T-helper 17 cell (primary cell): ENCODE data around the gene CCT6B. TPM values are rescaled to one million over a fixed set of nuclear protein-coding genes. Genes with fewer than 3 reads are reported as not detected.

Experiments used
- ATAC-seq: fragments of 150-1000 bp; cut with Tn5 transposase; 2 replicates; pipeline ENCODE4 v1.10.0; 2021; ENCODE audit warnings: mild to moderate bottlenecking, moderate library complexity
- DNase-seq, 3 donors: peaks; one replicate each; pipeline versions ENCODE4 v3.0.0 to v3.0.0-alpha.2; 2020 to 2021
- H3K9me3 ChIP-seq: one replicate; pipeline ENCODE4 v1.7.0; 2013; ENCODE audit warnings: low read length, mild to moderate bottlenecking; ENCODE audit not compliant: control insufficient read depth, poor library complexity, severe bottlenecking
- H3K27ac Mint-ChIP-seq: one replicate; pipeline ENCODE4 v1.8.0; 2022; ENCODE audit warnings: mild to moderate bottlenecking, moderate library complexity, mixed read lengths
- H3K27me3 Mint-ChIP-seq: one replicate; pipeline ENCODE4 v1.8.0; 2022; ENCODE audit warnings: mixed read lengths
- H3K36me3 Mint-ChIP-seq: one replicate; pipeline ENCODE4 v1.8.0; 2022; ENCODE audit warnings: low read depth, mixed read lengths
- H3K4me1 Mint-ChIP-seq: one replicate; pipeline ENCODE4 v1.8.0; 2022; ENCODE audit warnings: mild to moderate bottlenecking, mixed read lengths
- H3K4me3 Mint-ChIP-seq: one replicate; pipeline ENCODE4 v1.8.0; 2022; ENCODE audit warnings: mild to moderate bottlenecking, moderate library complexity, mixed read lengths
- total RNA-seq, 4 donors: library from RNA in 2 of 4; stranded (reverse) in 2 of 4; gene quantifications; one replicate each; pipeline ENCODE4 v1.2.3 and lab custom pipeline; 2022 to 2026

Gene CCT6B
- total RNA-seq, 2 donors from 2014 or later, result 3.5 to 5.1 TPM

DNA sequence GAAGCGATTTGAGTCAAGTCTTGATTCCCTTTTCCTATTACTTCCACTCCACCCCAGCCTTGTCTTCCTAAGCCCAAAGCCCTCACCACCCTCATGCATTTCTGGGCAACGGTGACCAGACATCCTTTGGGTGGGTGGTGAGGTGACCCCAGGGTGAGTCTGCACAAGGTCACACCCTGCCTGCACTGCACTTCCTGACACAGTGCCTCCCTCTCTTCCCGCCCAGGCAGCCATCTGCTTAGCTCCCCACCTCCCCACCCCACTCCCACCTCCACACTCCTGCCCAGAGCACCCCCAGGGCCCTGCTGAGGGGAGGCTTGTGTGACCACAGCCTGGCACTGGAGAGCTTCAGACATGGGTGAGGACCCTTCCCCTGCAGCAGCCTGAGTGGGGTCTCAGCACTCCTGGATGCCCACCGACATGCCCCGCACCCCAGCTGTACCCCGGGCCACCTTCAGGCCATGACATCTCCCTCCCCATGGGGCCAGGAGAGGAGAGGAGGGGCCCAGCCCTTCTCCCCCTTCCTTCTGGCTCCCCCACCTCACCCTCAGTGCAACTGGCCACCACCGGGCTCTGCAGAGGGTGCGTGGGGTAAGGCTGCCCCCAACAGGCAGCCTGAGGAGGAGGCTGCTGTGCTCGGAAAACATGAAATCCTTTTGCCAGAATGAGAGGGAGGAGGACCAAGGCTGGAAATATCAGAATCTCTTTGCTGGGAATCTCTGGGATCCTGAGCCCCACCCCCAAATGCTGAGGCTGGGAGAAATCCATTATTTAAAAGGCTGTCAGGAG is 68.6 kb downstream of the CCT6B start:
- Mint-ChIP-seq H3K4me1 (peaks cover 9% of the 10 kb centered on the region), H3K36me3 (peaks cover 5% of the 10 kb centered on the region), H3K27me3 (peaks cover 62% of the 10 kb centered on the region), H3K4me3 (no peak overlapping the region), H3K27ac (no peak overlapping the region)
- ATAC-seq (no peak), DNase-seq (no peak)
- H3K9me3 ChIP-seq, result no peaks in the 10 kb centered on the region

DNA sequence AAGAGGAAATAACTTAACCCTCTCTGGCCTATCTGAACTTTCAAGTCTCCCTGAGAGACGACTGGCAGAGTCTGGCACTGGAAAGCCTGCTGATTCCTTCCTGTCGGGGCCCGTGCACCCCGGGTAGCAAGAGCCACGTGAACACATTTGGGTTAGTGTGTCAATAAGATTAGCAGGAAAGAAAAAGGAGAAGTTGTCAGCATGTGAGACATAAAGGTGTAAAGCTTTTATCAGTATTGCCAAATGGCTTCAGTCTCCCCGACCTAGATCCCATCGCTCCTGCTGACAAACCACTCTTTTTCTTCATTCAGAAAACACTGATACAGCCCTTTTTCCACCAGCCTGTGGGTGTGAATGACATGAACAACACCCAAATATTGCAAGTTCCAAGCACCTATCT is 74.4 kb downstream of the CCT6B start:
- H3K9me3 ChIP-seq, result no peaks in the 10 kb centered on the region
- H3K36me3 Mint-ChIP-seq, result peaks cover 6% of the 10 kb centered on the region
- H3K27me3 Mint-ChIP-seq, result peaks cover 75% of the 10 kb centered on the region
- no peak overlapping the region for H3K4me3 Mint-ChIP-seq
- H3K27ac Mint-ChIP-seq, result no peak overlapping the region
- no peak for DNase-seq
- peaks cover 8% of the 10 kb centered on the region for H3K4me1 Mint-ChIP-seq
- no peak for ATAC-seq

DNA sequence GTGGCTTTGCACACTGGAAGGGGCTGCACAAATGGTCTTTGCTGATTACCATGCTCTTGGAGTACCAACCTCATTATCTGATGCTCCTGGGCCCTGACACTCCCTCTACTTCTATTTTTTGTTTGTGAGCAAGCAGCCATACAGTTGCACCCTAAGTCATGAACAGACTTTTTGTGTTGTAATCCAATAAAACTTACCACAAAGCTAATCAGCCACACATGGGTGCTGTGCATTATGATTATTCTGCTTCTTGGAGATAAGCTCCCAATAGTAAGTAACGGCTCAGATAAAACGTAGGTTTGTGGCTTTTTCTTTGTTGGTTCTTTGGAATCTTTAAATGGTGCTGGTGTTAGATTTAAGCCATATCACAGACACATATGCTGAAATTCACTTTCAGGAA is 76.2 kb downstream of the CCT6B start:
- no peak overlapping the region for H3K4me3 Mint-ChIP-seq
- no peak overlapping the region for H3K27ac Mint-ChIP-seq
- no peaks in the 10 kb centered on the region for H3K9me3 ChIP-seq
- peaks cover 6% of the 10 kb centered on the region for H3K36me3 Mint-ChIP-seq
- H3K4me1 Mint-ChIP-seq, result peaks cover 8% of the 10 kb centered on the region
- H3K27me3 Mint-ChIP-seq, result peaks cover 81% of the 10 kb centered on the region
- no peak for ATAC-seq
- DNase-seq, result no peak

DNA sequence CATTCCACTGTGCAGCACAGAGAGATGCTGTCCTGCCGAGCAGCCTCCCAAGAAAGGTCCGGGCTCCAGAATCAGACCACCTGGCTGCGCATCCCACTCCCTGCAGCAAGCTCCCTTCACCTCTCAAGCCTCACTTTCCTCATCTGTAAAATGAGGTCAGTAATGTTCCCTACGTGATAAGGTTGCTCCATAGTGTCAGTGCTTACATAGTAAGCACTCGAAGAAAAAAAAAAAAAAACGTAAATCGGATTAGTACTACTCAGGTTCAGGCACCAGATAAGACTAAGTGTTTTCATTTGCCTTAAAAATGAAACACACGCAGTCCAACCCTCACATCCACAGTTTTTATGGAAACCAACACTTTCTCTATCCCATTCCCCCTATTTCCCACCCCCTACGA is 76.7 kb downstream of the CCT6B start:
- no peak overlapping the region for H3K4me3 Mint-ChIP-seq
- DNase-seq (no peak), ATAC-seq (no peak)
- no peak overlapping the region for H3K27ac Mint-ChIP-seq
- no peaks in the 10 kb centered on the region for H3K9me3 ChIP-seq
- H3K27me3 Mint-ChIP-seq, result peaks cover 76% of the 10 kb centered on the region
- peaks cover 6% of the 10 kb centered on the region for H3K36me3 Mint-ChIP-seq
- peaks cover 8% of the 10 kb centered on the region for H3K4me1 Mint-ChIP-seq

DNA sequence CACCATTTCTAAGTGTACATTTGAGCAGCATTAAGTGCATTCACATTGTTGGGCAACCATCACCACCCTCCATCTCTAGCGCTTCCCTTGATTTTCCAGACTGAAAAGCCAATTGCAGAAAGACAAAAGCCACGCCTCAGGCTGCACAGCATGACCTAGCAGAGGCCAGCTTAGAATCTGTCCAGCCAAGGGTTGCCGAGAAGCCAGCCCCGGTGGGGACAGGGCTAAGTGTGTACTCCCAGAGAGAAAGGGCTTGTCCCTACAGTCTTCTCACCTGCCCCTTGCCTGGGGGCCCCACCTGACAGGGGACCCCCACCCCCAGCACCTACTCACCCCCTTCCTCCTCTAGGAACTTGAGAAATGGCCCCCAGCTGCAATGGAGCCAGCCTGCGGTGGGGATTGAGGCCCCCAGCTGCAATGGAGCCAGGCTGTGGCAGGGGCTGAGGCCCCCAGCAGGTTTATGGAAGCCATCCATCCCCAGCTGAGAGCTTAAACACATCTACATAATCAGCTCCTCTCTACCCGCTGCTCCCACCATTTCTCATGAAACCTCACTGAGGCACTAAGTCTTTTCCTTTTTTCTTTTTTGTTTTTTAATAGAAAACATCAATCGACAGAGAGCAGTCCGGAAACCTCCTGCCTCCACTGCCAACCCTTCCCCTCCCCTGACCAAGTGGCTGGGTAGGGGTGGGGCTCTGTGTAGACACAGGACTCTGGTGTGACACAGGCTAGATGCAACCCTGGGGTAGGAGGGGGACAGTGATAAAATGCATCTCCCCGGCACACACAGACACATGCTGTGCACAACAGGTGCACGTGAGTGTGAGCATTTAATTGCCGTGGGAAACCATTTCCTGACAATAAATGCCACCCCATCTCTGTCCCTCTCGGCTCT is 77.9 kb downstream of the CCT6B start:
- H3K27me3 Mint-ChIP-seq, result peaks cover 77% of the 10 kb centered on the region
- no peak for ATAC-seq
- no peak overlapping the region for H3K4me3 Mint-ChIP-seq
- H3K36me3 Mint-ChIP-seq, result peaks cover 6% of the 10 kb centered on the region
- H3K27ac Mint-ChIP-seq, result no peak overlapping the region
- peaks cover 8% of the 10 kb centered on the region for H3K4me1 Mint-ChIP-seq
- no peak for DNase-seq
- no peaks in the 10 kb centered on the region for H3K9me3 ChIP-seq

DNA sequence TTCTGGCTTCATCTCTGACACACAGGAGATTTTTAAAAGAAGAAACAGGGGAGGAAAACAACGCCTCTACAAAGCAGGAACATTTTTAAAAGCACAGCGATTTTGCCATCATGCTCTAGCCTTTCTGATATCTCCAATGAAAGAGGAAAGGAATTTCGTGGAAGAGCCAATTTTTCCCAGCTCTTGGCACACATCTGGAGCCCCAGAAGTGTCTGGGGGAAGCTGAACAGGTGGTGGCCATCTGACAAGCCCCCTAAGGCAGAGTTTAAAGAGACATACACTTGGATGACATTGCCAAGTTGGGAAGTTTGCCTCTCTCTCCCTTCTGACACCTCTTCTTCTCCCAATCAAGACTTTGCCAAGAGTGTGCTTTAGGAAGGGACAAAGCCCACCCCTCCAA is 82.1 kb downstream of the CCT6B start:
- Mint-ChIP-seq H3K27me3 (peaks cover 45% of the 10 kb centered on the region), H3K4me3 (no peak overlapping the region), H3K27ac (no peak overlapping the region), H3K4me1 (no peaks in the 10 kb centered on the region), H3K36me3 (peaks cover 4% of the 10 kb centered on the region)
- H3K9me3 ChIP-seq, result no peaks in the 10 kb centered on the region
- ATAC-seq, result no peak
- DNase-seq, result no peak

Other genes starting within 250 kb of the CCT6B start
- gene ZNF830, start 80 bp upstream of the CCT6B start, total RNA-seq, result 10 to 100 TPM; 28.0 to 33.3 TPM
- gene LIG3, start 19.1 kb upstream of the CCT6B start, total RNA-seq, result 10 to 100 TPM; 43.1 to 48.7 TPM
- 10 to 100 TPM; 71.0 to 72.1 TPM for gene RFFL, start 102.2 kb upstream of the CCT6B start, total RNA-seq
- 10 to 100 TPM in 1 of 2 donors, 1 to 10 TPM in 1; 8.7 to 14.2 TPM for gene RAD51D, start 158.4 kb upstream of the CCT6B start, total RNA-seq
- gene FNDC8, start 160.2 kb upstream of the CCT6B start, total RNA-seq, result not detected
- 1 to 10 TPM; 9.5 to 9.6 TPM for gene NLE1, start 180.8 kb upstream of the CCT6B start, total RNA-seq
- gene UNC45B, start 186.4 kb upstream of the CCT6B start, total RNA-seq, result under 1 TPM; 0.15 to 0.23 TPM
- under 1 TPM in 1 of 2 donors, not detected in 1; 0.32 TPM for gene SLC35G3, start 232.9 kb upstream of the CCT6B start, total RNA-seq